Pancreas (tissue), 10 donors: ENCODE data around the gene PIGL. TPM values are rescaled to one million over a fixed set of nuclear protein-coding genes. Genes with fewer than 3 reads are reported as not detected.
"Not testable (repeated sequence)": the region's sequence is repeated elsewhere in the genome, so short reads cannot be mapped to it uniquely, and the experiment has no call there.

Experiments
- ATAC-seq, 4 donors: fragments of 200-7000 bp; cut with Tn5 transposase; one replicate each; pipeline versions ENCODE4 v1.8.0 to v1.9.1; 2020; ENCODE audit warnings: mild to moderate bottlenecking in 4 of 4, moderate library complexity in 4 of 4
- DNase-seq, 6 donors: peaks; one replicate each; pipeline ENCODE4 v3.0.0-alpha.2; 2020
- FAIRE-seq: peaks from 2 replicates; lab custom pipeline; 2012; peaks lifted over from hg19 to GRCh38; lab: Jason Lieb, UNC
- H3K27ac ChIP-seq, 4 donors: fragments of 200-600 bp; sonication (generic); 1 replicate in 3 of 4; 2 replicates in 1 of 4; pipeline versions ENCODE4 v1.5.0 to v1.8.0; 2020
- H3K27me3 ChIP-seq, 4 donors: fragments of 200-600 bp; one replicate each; pipeline ENCODE4 v1.8.0; 2021
- H3K36me3 ChIP-seq, 3 donors: fragments of 200-600 bp; sonication (generic) in 1 of 3; one replicate each; pipeline versions ENCODE4 v1.5.0 to v1.8.0; 2020 to 2021
- H3K4me1 ChIP-seq, 3 donors: fragments of 200-600 bp; one replicate each; pipeline ENCODE4 v1.8.0; 2021
- H3K4me3 ChIP-seq, 4 donors: fragments of 200-600 bp; sonication (generic) in 2 of 4; one replicate each; pipeline versions ENCODE4 v1.5.0 to v1.8.0; 2020 to 2021
- H3K9me3 ChIP-seq, 4 donors: fragments of 200-600 bp; one replicate each; pipeline ENCODE4 v1.8.0; 2021
- WGBS, 2 donors: extraction: QIAGEN DNeasy Blood & Tissue Kit; methylation state at CpG; one replicate each; pipeline ENCODE4 v1.1.7; 2013; 5-methylcytosine and 5-hydroxymethylcytosine counted together
- intact Hi-C, 3 donors: fragments of 100-400 bp; cut with DNase I; formaldehyde crosslinking; loops; one replicate each; pipeline versions ENCODE4 v1.11.1 to v1.14.2; 2022
- polyA plus RNA-seq, 2 donors: library from polyadenylated mRNA; stranded (reverse); fragments of 200-250 nt; gene quantifications; one replicate each; pipeline ENCODE4 v1.2.3, GENCODE V29; 2013
- total RNA-seq, 6 donors: library from RNA; stranded (reverse); fragmentation: NEBNext Ultra II Directional in 4 of 6; extraction: Animal tissue kit (Norgen Biotek cat#: 25700) in 4 of 6; gene quantifications; one replicate each; pipeline versions ENCODE4 v1.2.1 to v1.2.4, GENCODE V29; 2021 to 2023
- TF ChIP-seq, protein P1 (sequence below), 4 donors: fragments of 200-600 bp; sonication (generic) in 3 of 4; IDR thresholded peaks; one replicate each; pipeline versions ENCODE4 v1.5.0 to v1.8.0; 2021; ENCODE audit warnings: antibody characterized with exemption in 4 of 4
- donor health status: healthy with polysubstance abuse.
- donor health status: DM: no; HTN: no; CAD: no; lungs with moderate emphysema.
- donor health status: DM: no; HTN: no; CAD: no.
- donor health status: control.
- donor health status: control.
- donor health status: Bipolar disorder and iron deficiency.
- donor health status: DM: yes; HTN: yes; CAD: no.
- donor health status: DM: no; HTN: no; CAD: no.
- donor health status: DM: no; HTN: no; CAD: no.
- donor health status: DM: yes; HTN: yes; CAD: no.

Gene PIGL
- total and polyA plus RNA-seq, 8 donors = 11.3 to 27.1 (median 17.0) TPM

- Histone ChIP-seq H3K4me1 (peaks cover 9 to 15% (median 14%) of the 10 kb centered on the region in 3 donors), H3K27me3 (no peaks in the 10 kb centered on the region), H3K36me3 (no peaks in the 10 kb centered on the region), H3K4me3 (peak overlapping the region; percentile 72 to 97 (median 86)), H3K9me3 (no peaks in the 10 kb centered on the region), H3K27ac (peak overlapping the region; percentile 87 to 96 (median 89))
- 1% methylated on average over 16 of the region's 16 CpGs for WGBS, 2 donors
- ATAC-seq (no peak), DNase-seq (no peak), FAIRE-seq (no peak)
- intact Hi-C loops = no loop called here
- TF ChIP-seq, protein P1, sequence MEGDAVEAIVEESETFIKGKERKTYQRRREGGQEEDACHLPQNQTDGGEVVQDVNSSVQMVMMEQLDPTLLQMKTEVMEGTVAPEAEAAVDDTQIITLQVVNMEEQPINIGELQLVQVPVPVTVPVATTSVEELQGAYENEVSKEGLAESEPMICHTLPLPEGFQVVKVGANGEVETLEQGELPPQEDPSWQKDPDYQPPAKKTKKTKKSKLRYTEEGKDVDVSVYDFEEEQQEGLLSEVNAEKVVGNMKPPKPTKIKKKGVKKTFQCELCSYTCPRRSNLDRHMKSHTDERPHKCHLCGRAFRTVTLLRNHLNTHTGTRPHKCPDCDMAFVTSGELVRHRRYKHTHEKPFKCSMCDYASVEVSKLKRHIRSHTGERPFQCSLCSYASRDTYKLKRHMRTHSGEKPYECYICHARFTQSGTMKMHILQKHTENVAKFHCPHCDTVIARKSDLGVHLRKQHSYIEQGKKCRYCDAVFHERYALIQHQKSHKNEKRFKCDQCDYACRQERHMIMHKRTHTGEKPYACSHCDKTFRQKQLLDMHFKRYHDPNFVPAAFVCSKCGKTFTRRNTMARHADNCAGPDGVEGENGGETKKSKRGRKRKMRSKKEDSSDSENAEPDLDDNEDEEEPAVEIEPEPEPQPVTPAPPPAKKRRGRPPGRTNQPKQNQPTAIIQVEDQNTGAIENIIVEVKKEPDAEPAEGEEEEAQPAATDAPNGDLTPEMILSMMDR (IDR thresholded peaks at IDR 0.05) = no peak
Observed at GRCh38 chr17:16214190-16215001, 2.6 kb upstream of the PIGL start.

GRCh38 chr17:16215002-16215272 is 2.1 kb upstream of the PIGL start:
- peak overlapping the region; percentile 72 to 97 (median 86) for H3K4me3 ChIP-seq
- TF ChIP-seq, protein P1 (IDR thresholded peaks at IDR 0.05) = no peak
- WGBS, 2 donors = 0 to 1% methylated on average over 21 to 27 of the region's 27 CpGs
- intact Hi-C loops = no loop called here
- ATAC-seq = peak; percentile 46 to 63 (median 56)
- no peaks in the 10 kb centered on the region for H3K27me3 ChIP-seq
- DNase-seq = peak in 3 of 6 donors; percentile 30 to 88 (median 82)
- peak overlapping the region; percentile 87 to 96 (median 89) for H3K27ac ChIP-seq
- no peak for FAIRE-seq
- H3K9me3 ChIP-seq = no peaks in the 10 kb centered on the region
- H3K4me1 ChIP-seq = peaks cover 9 to 15% (median 14%) of the 10 kb centered on the region in 3 donors
- H3K36me3 ChIP-seq = no peaks in the 10 kb centered on the region

GRCh38 chr17:16215273-16215964 is 1.6 kb upstream of the PIGL start, which contains the start of gene NCOR1:
NCOR1 (minus strand) TSS chr17:16215534; CDS start chr17:16194569, 20,965 bp downstream.
- no peaks in the 10 kb centered on the region for H3K36me3 ChIP-seq
- peak within 1 kb of the TSS; percentile 72 to 97 (median 86) for H3K4me3 ChIP-seq
- H3K4me1 ChIP-seq = peaks cover 9 to 15% (median 14%) of the 10 kb centered on the region in 3 donors
- intact Hi-C loops = no loop called here
- DNase-seq = peak; percentile 92 to 98 (median 94)
- peak within 1 kb of the TSS; percentile 87 to 96 (median 89) for H3K27ac ChIP-seq
- no peaks in the 10 kb centered on the region for H3K9me3 ChIP-seq
- WGBS, 2 donors = 0% methylated on average over 67 to 82 of the region's 82 CpGs
- no peaks in the 10 kb centered on the region for H3K27me3 ChIP-seq
- no peak for FAIRE-seq
- TF ChIP-seq, protein P1 (IDR thresholded peaks at IDR 0.05) = peak in 2 of 4 donors; percentile 18 to 21
- ATAC-seq = peak; percentile 90 to 95 (median 92)

- FAIRE-seq (no peak), DNase-seq (no peak), ATAC-seq (peak; percentile 6 to 32 (median 16))
- 22 to 28% methylated on average over 22 of the region's 22 CpGs for WGBS, 2 donors
- Histone ChIP-seq H3K9me3 (no peaks in the 10 kb centered on the region), H3K36me3 (no peaks in the 10 kb centered on the region), H3K27ac (peak overlapping the region; percentile 87 to 96 (median 89)), H3K27me3 (no peaks in the 10 kb centered on the region), H3K4me1 (peaks cover 9 to 15% (median 13%) of the 10 kb centered on the region in 3 donors), H3K4me3 (peak overlapping the region; percentile 72 to 97 (median 86))
- intact Hi-C loops = no loop called here
- TF ChIP-seq, protein P1 (IDR thresholded peaks at IDR 0.05) = no peak
Observed at GRCh38 chr17:16215965-16216316, 1.1 kb upstream of the PIGL start.

GRCh38 chr17:16216341-16217001 is 539 bp upstream of the PIGL start:
- H3K36me3 ChIP-seq, FAIRE-seq, ATAC-seq, DNase-seq, intact Hi-C loops, H3K9me3 ChIP-seq, H3K27me3 ChIP-seq: not testable (repeated sequence)
- H3K4me3 ChIP-seq = peak overlapping the region; percentile 56 to 97 (median 86)
- peaks cover 9 to 15% (median 9%) of the 10 kb centered on the region in 3 donors for H3K4me1 ChIP-seq
- 72 to 75% methylated on average over 38 of the region's 38 CpGs for WGBS, 2 donors
- peak overlapping the region; percentile 87 to 96 (median 89) for H3K27ac ChIP-seq
